ENCODE results near the gene CCR4.

CCR4 gene

DNA sequence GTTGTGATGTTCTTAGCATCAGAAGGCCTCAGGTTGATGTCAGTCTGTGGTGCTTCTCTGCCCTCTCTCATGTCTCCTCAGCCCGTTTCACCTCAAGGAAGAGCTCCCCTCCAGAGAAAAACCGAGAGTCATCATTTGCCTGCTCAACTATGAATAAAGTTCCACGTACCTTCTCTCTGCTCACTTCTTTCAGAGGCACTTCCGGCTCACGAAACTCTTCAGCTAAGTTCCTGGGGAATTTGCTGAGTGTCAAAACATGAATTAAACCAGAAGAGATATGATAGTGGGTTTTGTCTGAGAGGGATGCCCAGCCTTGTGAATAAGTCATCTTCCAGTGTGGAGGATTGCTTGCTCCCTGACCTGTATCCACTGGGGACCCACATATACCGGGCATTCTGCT is 37.7 kb downstream of the CCR4 start:
- H4K8ac ChIP-seq (ENCODE audit: low read depth, low read length), result no peak overlapping the region
- H3K18ac ChIP-seq (ENCODE audit: low read length), result no peak overlapping the region
- H3K36me3 ChIP-seq (ENCODE audit: control insufficient read depth, insufficient read depth, low read length), result no peaks in the 10 kb centered on the region
- DNase-seq, result no peak
- no peak overlapping the region for H3K23ac ChIP-seq (ENCODE audit: low read length)
- no peaks in the 10 kb centered on the region for H3K79me2 ChIP-seq (ENCODE audit: control insufficient read depth, insufficient read depth, low read length)
- no peak overlapping the region for H2AK5ac ChIP-seq (ENCODE audit: low read length)
- H3K9ac ChIP-seq (ENCODE audit: low read length), result no peak overlapping the region
- no peak overlapping the region for H3K4me3 ChIP-seq (ENCODE audit: low read length)
- no peak overlapping the region for H4K5ac ChIP-seq (ENCODE audit: low read length)
- no peak overlapping the region for H3K56ac ChIP-seq (ENCODE audit: low read length)
- H3K27me3 ChIP-seq (ENCODE audit: insufficient read depth, low read length, poor library complexity), result no peaks in the 10 kb centered on the region
- H2BK5ac ChIP-seq (ENCODE audit: low read length), result no peak overlapping the region
- no peak overlapping the region for H3K27ac ChIP-seq (ENCODE audit: low read depth, low read length)
- no peaks in the 10 kb centered on the region for H3K4me1 ChIP-seq (ENCODE audit: control insufficient read depth, low read depth, low read length)
- H2BK120ac ChIP-seq (ENCODE audit: low read depth, low read length), result no peak overlapping the region
- H3K79me1 ChIP-seq (ENCODE audit: low read length), result no peaks in the 10 kb centered on the region
- no peak overlapping the region for H3K4ac ChIP-seq (ENCODE audit: low read depth, low read length)
- no CpG with 5 or more reads among the region's 6 CpGs for WGBS (ENCODE audit: extremely low coverage, insufficient coverage, low lambda C conversion rate)
- H2BK15ac ChIP-seq (replicated peaks; ENCODE audit: low read depth), result no peak overlapping the region
- H3K4me2 ChIP-seq (ENCODE audit: low read length), result no peak overlapping the region

DNA sequence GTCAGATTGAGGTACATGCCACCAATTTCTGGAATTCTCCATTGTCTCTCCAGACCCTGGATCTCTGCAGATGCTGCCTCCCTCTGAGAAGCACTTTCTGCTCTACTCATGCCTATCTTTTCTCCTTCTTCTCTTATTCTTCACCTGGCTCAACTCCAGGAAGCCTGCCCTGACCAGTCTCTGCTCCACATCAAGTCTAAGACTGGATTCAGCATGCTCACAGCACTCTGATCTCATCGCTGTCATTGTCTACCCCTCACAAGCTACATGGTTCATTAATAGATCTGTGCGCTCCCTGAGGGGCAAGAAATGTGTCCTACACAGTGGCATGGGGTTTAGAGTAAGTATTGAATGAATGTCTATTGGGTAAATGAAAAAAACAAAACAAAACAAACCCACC is 38.7 kb downstream of the CCR4 start:
- Histone ChIP-seq H3K56ac (ENCODE audit: low read length) (no peak overlapping the region), H3K79me2 (ENCODE audit: control insufficient read depth, insufficient read depth, low read length) (no peaks in the 10 kb centered on the region), H3K9ac (ENCODE audit: low read length) (no peak overlapping the region), H3K79me1 (ENCODE audit: low read length) (no peaks in the 10 kb centered on the region), H2BK15ac (replicated peaks; ENCODE audit: low read depth) (no peak overlapping the region), H3K4ac (ENCODE audit: low read depth, low read length) (no peak overlapping the region), H3K4me2 (ENCODE audit: low read length) (no peak overlapping the region), H3K27me3 (ENCODE audit: insufficient read depth, low read length, poor library complexity) (no peaks in the 10 kb centered on the region), H2BK120ac (ENCODE audit: low read depth, low read length) (no peak overlapping the region), H3K23ac (ENCODE audit: low read length) (no peak overlapping the region), H3K4me1 (ENCODE audit: control insufficient read depth, low read depth, low read length) (no peaks in the 10 kb centered on the region), H3K27ac (ENCODE audit: low read depth, low read length) (no peak overlapping the region), H2AK5ac (ENCODE audit: low read length) (no peak overlapping the region), H2BK5ac (ENCODE audit: low read length) (no peak overlapping the region), H4K5ac (ENCODE audit: low read length) (no peak overlapping the region), H4K8ac (ENCODE audit: low read depth, low read length) (no peak overlapping the region), H3K4me3 (ENCODE audit: low read length) (no peak overlapping the region), H3K36me3 (ENCODE audit: control insufficient read depth, insufficient read depth, low read length) (no peaks in the 10 kb centered on the region), H3K18ac (ENCODE audit: low read length) (no peak overlapping the region)
- no peak for DNase-seq
- no CpG with 5 or more reads among the region's 2 CpGs for WGBS (ENCODE audit: extremely low coverage, insufficient coverage, low lambda C conversion rate)

DNA sequence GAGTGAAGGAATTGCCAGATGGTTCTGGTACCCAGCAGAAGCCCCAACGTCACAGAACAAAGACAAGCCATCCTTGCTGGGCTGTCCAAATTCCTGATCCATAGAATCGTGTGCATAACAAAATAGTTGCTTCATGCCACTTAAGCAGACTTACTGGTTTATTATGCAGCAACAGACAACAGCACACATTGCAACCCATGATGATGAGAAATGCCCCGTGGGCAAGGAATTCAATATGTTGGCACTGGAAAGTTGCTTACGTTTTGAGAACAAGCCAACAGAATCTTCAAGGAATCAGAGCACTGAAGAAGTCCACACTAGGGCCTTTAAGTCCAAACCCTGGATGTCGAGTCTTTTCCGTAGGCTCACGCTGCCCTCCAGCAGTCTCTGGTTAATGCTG is 40.3 kb downstream of the CCR4 start:
- H3K4me3 ChIP-seq (ENCODE audit: low read length), result no peak overlapping the region
- H4K8ac ChIP-seq (ENCODE audit: low read depth, low read length), result no peak overlapping the region
- no CpG with 5 or more reads among the region's 7 CpGs for WGBS (ENCODE audit: extremely low coverage, insufficient coverage, low lambda C conversion rate)
- H3K9ac ChIP-seq (ENCODE audit: low read length), result no peak overlapping the region
- no peak overlapping the region for H3K4ac ChIP-seq (ENCODE audit: low read depth, low read length)
- no peaks in the 10 kb centered on the region for H3K4me1 ChIP-seq (ENCODE audit: control insufficient read depth, low read depth, low read length)
- H2BK15ac ChIP-seq (replicated peaks; ENCODE audit: low read depth), result no peak overlapping the region
- no peak overlapping the region for H3K23ac ChIP-seq (ENCODE audit: low read length)
- H3K27me3 ChIP-seq (ENCODE audit: insufficient read depth, low read length, poor library complexity), result no peaks in the 10 kb centered on the region
- no peak overlapping the region for H2BK5ac ChIP-seq (ENCODE audit: low read length)
- H3K18ac ChIP-seq (ENCODE audit: low read length), result no peak overlapping the region
- H2AK5ac ChIP-seq (ENCODE audit: low read length), result no peak overlapping the region
- H3K36me3 ChIP-seq (ENCODE audit: control insufficient read depth, insufficient read depth, low read length), result no peaks in the 10 kb centered on the region
- no peak overlapping the region for H3K27ac ChIP-seq (ENCODE audit: low read depth, low read length)
- no peak for DNase-seq
- no peak overlapping the region for H3K56ac ChIP-seq (ENCODE audit: low read length)
- H3K79me2 ChIP-seq (ENCODE audit: control insufficient read depth, insufficient read depth, low read length), result no peaks in the 10 kb centered on the region
- H3K4me2 ChIP-seq (ENCODE audit: low read length), result no peak overlapping the region
- no peaks in the 10 kb centered on the region for H3K79me1 ChIP-seq (ENCODE audit: low read length)
- H4K5ac ChIP-seq (ENCODE audit: low read length), result no peak overlapping the region
- H2BK120ac ChIP-seq (ENCODE audit: low read depth, low read length), result no peak overlapping the region

DNA sequence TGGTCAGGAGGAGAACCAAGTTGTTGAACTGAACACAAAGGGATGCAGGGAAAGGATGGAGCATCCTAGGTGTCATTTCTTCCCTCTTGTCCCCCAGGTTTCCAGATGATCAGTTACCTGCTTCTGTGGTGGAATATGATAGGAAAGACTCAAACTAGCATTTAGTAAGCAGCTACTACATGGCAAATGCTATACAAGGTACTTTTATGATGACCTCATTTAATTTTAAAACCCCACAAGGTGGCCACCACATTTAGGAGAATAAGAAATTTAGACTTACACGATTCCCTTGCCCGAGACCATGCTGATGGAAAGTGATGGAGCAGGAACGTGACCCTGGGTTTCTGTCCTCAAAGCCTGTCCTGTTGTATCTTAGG is 40.9 kb downstream of the CCR4 start:
- DNase-seq, result no peak
- H2BK120ac ChIP-seq (ENCODE audit: low read depth, low read length), result no peak overlapping the region
- H3K4me1 ChIP-seq (ENCODE audit: control insufficient read depth, low read depth, low read length), result no peaks in the 10 kb centered on the region
- H2AK5ac ChIP-seq (ENCODE audit: low read length), result no peak overlapping the region
- no peaks in the 10 kb centered on the region for H3K79me1 ChIP-seq (ENCODE audit: low read length)
- no peak overlapping the region for H3K18ac ChIP-seq (ENCODE audit: low read length)
- no peak overlapping the region for H3K4me3 ChIP-seq (ENCODE audit: low read length)
- no peaks in the 10 kb centered on the region for H3K36me3 ChIP-seq (ENCODE audit: control insufficient read depth, insufficient read depth, low read length)
- no peaks in the 10 kb centered on the region for H3K27me3 ChIP-seq (ENCODE audit: insufficient read depth, low read length, poor library complexity)
- no peak overlapping the region for H4K8ac ChIP-seq (ENCODE audit: low read depth, low read length)
- no peak overlapping the region for H3K27ac ChIP-seq (ENCODE audit: low read depth, low read length)
- no peak overlapping the region for H3K23ac ChIP-seq (ENCODE audit: low read length)
- no peak overlapping the region for H3K4me2 ChIP-seq (ENCODE audit: low read length)
- H3K56ac ChIP-seq (ENCODE audit: low read length), result no peak overlapping the region
- no peak overlapping the region for H2BK5ac ChIP-seq (ENCODE audit: low read length)
- H2BK15ac ChIP-seq (replicated peaks; ENCODE audit: low read depth), result no peak overlapping the region
- no peak overlapping the region for H3K4ac ChIP-seq (ENCODE audit: low read depth, low read length)
- WGBS (ENCODE audit: extremely low coverage, insufficient coverage, low lambda C conversion rate), result no CpG with 5 or more reads among the region's 3 CpGs
- H3K79me2 ChIP-seq (ENCODE audit: control insufficient read depth, insufficient read depth, low read length), result no peaks in the 10 kb centered on the region
- no peak overlapping the region for H3K9ac ChIP-seq (ENCODE audit: low read length)
- H4K5ac ChIP-seq (ENCODE audit: low read length), result no peak overlapping the region

DNA sequence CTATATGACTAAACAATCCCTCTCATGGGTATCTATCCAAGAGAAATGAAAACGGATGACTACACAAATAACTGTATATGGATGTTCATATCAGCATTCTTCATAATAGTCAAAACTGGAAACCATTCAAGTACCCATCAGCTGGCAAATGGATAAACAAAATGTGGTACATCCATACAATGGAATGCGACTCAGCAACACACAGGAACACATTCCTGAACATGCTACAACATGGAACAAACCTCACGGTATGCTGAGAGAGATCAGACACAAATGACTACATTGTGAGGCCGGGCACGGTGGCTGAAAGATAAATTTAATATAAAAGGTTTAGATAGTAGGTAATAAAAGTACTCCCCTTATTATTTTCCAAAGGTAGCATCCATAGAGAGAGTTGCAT is 42.6 kb downstream of the CCR4 start:
- Histone ChIP-seq H3K4ac (ENCODE audit: low read depth, low read length) (no peak overlapping the region), H3K9ac (ENCODE audit: low read length) (no peak overlapping the region), H3K4me1 (ENCODE audit: control insufficient read depth, low read depth, low read length) (no peaks in the 10 kb centered on the region), H2BK5ac (ENCODE audit: low read length) (no peak overlapping the region), H2BK120ac (ENCODE audit: low read depth, low read length) (no peak overlapping the region), H2BK15ac (replicated peaks; ENCODE audit: low read depth) (no peak overlapping the region), H4K8ac (ENCODE audit: low read depth, low read length) (no peak overlapping the region), H3K27ac (ENCODE audit: low read depth, low read length) (no peak overlapping the region), H3K4me2 (ENCODE audit: low read length) (no peak overlapping the region), H4K5ac (ENCODE audit: low read length) (no peak overlapping the region), H3K27me3 (ENCODE audit: insufficient read depth, low read length, poor library complexity) (no peaks in the 10 kb centered on the region), H3K36me3 (ENCODE audit: control insufficient read depth, insufficient read depth, low read length) (no peaks in the 10 kb centered on the region), H3K23ac (ENCODE audit: low read length) (no peak overlapping the region), H3K79me2 (ENCODE audit: control insufficient read depth, insufficient read depth, low read length) (no peaks in the 10 kb centered on the region), H3K4me3 (ENCODE audit: low read length) (no peak overlapping the region), H3K56ac (ENCODE audit: low read length) (no peak overlapping the region), H2AK5ac (ENCODE audit: low read length) (no peak overlapping the region), H3K18ac (ENCODE audit: low read length) (no peak overlapping the region), H3K79me1 (ENCODE audit: low read length) (no peaks in the 10 kb centered on the region)
- WGBS (ENCODE audit: extremely low coverage, insufficient coverage, low lambda C conversion rate), result no CpG with 5 or more reads among the region's 5 CpGs
- DNase-seq, result no peak

DNA sequence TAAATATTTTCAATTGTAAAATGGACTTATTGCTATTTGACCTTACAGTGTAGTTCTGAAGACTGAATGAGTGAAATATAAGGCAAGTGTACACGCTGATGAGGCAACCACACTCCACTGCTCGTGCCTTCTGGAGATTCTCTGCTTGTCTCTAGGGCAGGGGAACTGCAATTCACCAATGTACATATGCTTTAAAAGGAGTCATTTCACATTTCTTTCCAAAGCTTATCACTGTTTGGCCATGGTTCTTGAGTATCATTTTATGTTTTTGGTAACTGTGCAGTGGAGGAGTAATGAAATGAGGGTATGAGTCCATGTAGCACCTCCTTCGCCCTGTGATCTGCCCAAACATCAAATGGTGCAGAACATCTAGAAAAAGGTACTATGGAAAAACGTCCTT is 43.7 kb downstream of the CCR4 start:
- Histone ChIP-seq H2BK15ac (replicated peaks; ENCODE audit: low read depth) (no peak overlapping the region), H3K79me1 (ENCODE audit: low read length) (no peaks in the 10 kb centered on the region), H3K56ac (ENCODE audit: low read length) (no peak overlapping the region), H3K4me2 (ENCODE audit: low read length) (no peak overlapping the region), H4K8ac (ENCODE audit: low read depth, low read length) (no peak overlapping the region), H2AK5ac (ENCODE audit: low read length) (no peak overlapping the region), H4K5ac (ENCODE audit: low read length) (no peak overlapping the region), H2BK5ac (ENCODE audit: low read length) (no peak overlapping the region), H2BK120ac (ENCODE audit: low read depth, low read length) (no peak overlapping the region), H3K23ac (ENCODE audit: low read length) (no peak overlapping the region), H3K27me3 (ENCODE audit: insufficient read depth, low read length, poor library complexity) (no peaks in the 10 kb centered on the region), H3K9ac (ENCODE audit: low read length) (no peak overlapping the region), H3K36me3 (ENCODE audit: control insufficient read depth, insufficient read depth, low read length) (no peaks in the 10 kb centered on the region), H3K4me3 (ENCODE audit: low read length) (no peak overlapping the region), H3K4ac (ENCODE audit: low read depth, low read length) (no peak overlapping the region), H3K18ac (ENCODE audit: low read length) (no peak overlapping the region), H3K4me1 (ENCODE audit: control insufficient read depth, low read depth, low read length) (no peaks in the 10 kb centered on the region), H3K79me2 (ENCODE audit: control insufficient read depth, insufficient read depth, low read length) (no peaks in the 10 kb centered on the region), H3K27ac (ENCODE audit: low read depth, low read length) (no peak overlapping the region)
- no CpG with 5 or more reads among the region's 4 CpGs for WGBS (ENCODE audit: extremely low coverage, insufficient coverage, low lambda C conversion rate)
- no peak for DNase-seq
